DMS114 treated with DMSO at 0.1 percent for 48 hours (cell line): Measurements from ENCODE around the gene VWA7.

Experiments used
- DNase-seq: peaks from one replicate; lab custom pipeline; 2025; ENCODE audit not compliant: unreplicated experiment; lab: John Stamatoyannopoulos, UW

The VWA7 gene

GRCh38 chr6:31758281-31758680, 18.8 kb downstream of the VWA7 start:
- no peak for DNase-seq

GRCh38 chr6:31752739-31753319, 24.3 kb downstream of the VWA7 start:
- DNase-seq: no peak

- DNase-seq: no peak
Observed at GRCh38 chr6:31750411-31751022, 26.6 kb downstream of the VWA7 start.

GRCh38 chr6:31749301-31750036, 27.7 kb downstream of the VWA7 start:
- no peak for DNase-seq

- no peak for DNase-seq
Observed at GRCh38 chr6:31744422-31744821, 32.7 kb downstream of the VWA7 start.

- DNase-seq: no peak
Observed at GRCh38 chr6:31742894-31743293, 34.2 kb downstream of the VWA7 start.

GRCh38 chr6:31741815-31742214, 35.3 kb downstream of the VWA7 start:
- DNase-seq: no peak

- DNase-seq: no peak
Observed at GRCh38 chr6:31740397-31741223, 36.5 kb downstream of the VWA7 start.

GRCh38 chr6:31739639-31740396, 37.3 kb downstream of the VWA7 start, which contains the start of gene MSH5:
Gene MSH5 (plus strand): TSS chr6:31740005. CDS start chr6:31740467, 462 bp downstream.
- peak; percentile 100 for DNase-seq

GRCh38 chr6:31737991-31738979, 38.8 kb downstream of the VWA7 start:
- DNase-seq: no peak

GRCh38 chr6:31737315-31737990, 39.7 kb downstream of the VWA7 start:
- no peak for DNase-seq

- no peak for DNase-seq
Observed at GRCh38 chr6:31736768-31737314, 40.3 kb downstream of the VWA7 start.

- peak; percentile 83 for DNase-seq
Observed at GRCh38 chr6:31736021-31736767, 40.9 kb downstream of the VWA7 start, which contains the start of gene CLIC1. Gene CLIC1 (minus strand): TSS chr6:31736530. CDS start chr6:31736300, 230 bp downstream.

GRCh38 chr6:31734821-31735406, 42.2 kb downstream of the VWA7 start:
- DNase-seq: no peak

- DNase-seq: no peak
Observed at GRCh38 chr6:31734247-31734820, 42.8 kb downstream of the VWA7 start.

- no peak for DNase-seq
Observed at GRCh38 chr6:31733734-31734133, 43.4 kb downstream of the VWA7 start.

- DNase-seq: no peak
Observed at GRCh38 chr6:31732029-31732428, 45.1 kb downstream of the VWA7 start.
